ENCODE measurements around the gene CIAO2B.

CIAO2B gene

GRCh38 chr16:66913711-66914110 lies 20.5 kb downstream of the CIAO2B start:
- DNase-seq (ENCODE audit: insufficient read length, low spot score): no peak
- TF ChIP-seq SPI1 (IDR thresholded peaks at IDR 0.05; ENCODE audit: low read depth, low read length) (no peak), POLR2A (IDR thresholded peaks at IDR 0.05; ENCODE audit: low read depth, low read length) (no peak), POLR2AphosphoS5 (IDR thresholded peaks at IDR 0.05; ENCODE audit: low read depth, low read length) (no peak), POU2F2 (IDR thresholded peaks at IDR 0.05; ENCODE audit: low read depth, low read length) (no peak), PAX5 (IDR thresholded peaks at IDR 0.05; ENCODE audit: insufficient read depth, low read length, severe bottlenecking) (no peak), TAF1 (IDR thresholded peaks at IDR 0.05; ENCODE audit: low read depth, low read length) (no peak)
- FAIRE-seq: no peak

DNA sequence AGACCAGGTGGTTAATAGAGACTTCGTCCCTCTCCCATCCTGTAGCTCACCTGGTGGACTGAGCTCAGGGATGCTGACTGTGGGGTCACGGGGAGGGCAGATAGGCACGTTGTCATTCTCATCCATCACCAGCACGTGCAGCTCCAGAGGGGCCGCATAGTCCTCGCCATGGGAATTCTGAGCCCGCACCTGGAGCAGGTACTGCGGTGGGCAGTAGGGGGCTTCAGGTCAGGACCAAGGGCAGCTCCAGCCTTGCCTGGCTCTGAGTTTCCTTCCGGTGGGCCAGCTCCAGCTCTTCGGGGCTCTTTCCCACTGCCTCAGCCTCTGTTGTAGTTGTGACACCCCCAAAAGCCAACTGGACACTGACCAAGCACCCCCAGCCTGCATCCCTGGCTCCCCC lies 21.1 kb downstream of the CIAO2B start:
- DNase-seq (ENCODE audit: insufficient read length, low spot score): no peak
- FAIRE-seq: no peak
- TF ChIP-seq POLR2AphosphoS5 (IDR thresholded peaks at IDR 0.05; ENCODE audit: low read depth, low read length): no peak

DNA sequence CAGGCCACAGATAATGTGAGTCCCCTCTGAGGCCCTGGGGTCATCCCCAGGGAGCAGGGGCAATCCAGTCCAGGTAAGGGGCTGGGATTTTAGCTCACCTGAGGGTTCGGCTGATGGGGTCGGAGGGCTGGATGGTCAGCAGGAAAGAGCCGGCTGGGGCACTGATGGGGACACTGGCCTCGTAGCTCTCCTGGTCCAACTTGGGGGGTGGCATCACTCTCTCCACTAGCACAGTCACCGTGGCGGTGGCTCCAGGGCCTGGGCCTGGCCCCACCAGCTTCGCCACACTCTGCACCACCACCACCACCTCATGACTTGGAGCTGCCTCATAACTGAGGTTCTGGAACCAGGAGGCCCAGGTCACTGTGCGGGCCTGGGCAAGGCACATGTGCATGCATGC lies 22.4 kb downstream of the CIAO2B start:
- no peak for DNase-seq (ENCODE audit: insufficient read length, low spot score)
- FAIRE-seq: no peak
- TF ChIP-seq POLR2AphosphoS5 (IDR thresholded peaks at IDR 0.05; ENCODE audit: low read depth, low read length) (no peak), PAX5 (IDR thresholded peaks at IDR 0.05; ENCODE audit: insufficient read depth, low read length, severe bottlenecking) (no peak), TAF1 (IDR thresholded peaks at IDR 0.05; ENCODE audit: low read depth, low read length) (no peak), POU2F2 (IDR thresholded peaks at IDR 0.05; ENCODE audit: low read depth, low read length) (no peak), SPI1 (IDR thresholded peaks at IDR 0.05; ENCODE audit: low read depth, low read length) (no peak), POLR2A (IDR thresholded peaks at IDR 0.05; ENCODE audit: low read depth, low read length) (no peak)

DNA sequence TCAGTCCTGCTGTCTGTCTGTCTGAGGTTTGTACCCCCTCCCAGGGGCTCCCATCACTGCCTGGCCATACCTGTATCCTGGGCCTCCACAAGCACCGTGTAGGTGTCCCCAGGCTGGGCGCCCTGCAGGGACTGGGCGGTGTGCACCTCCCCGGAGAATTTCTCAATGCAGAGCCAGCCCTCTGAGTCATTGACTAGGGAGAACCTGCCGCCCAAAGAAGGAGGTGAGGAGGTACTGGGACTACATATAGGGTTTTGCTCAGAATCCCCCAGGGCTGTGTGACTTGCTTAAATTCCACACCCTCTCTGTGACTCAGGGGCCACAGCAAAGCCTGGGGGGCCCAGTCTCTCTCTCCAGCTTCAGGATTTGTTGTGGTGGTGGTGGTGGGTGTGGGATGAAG lies 23.1 kb downstream of the CIAO2B start:
- no peak for FAIRE-seq
- no peak for TF ChIP-seq POLR2AphosphoS5 (IDR thresholded peaks at IDR 0.05; ENCODE audit: low read depth, low read length)
- no peak for TF ChIP-seq POLR2A (IDR thresholded peaks at IDR 0.05; ENCODE audit: low read depth, low read length)
- TF ChIP-seq POU2F2 (IDR thresholded peaks at IDR 0.05; ENCODE audit: low read depth, low read length): no peak
- TF ChIP-seq TAF1 (IDR thresholded peaks at IDR 0.05; ENCODE audit: low read depth, low read length): no peak
- no peak for TF ChIP-seq PAX5 (IDR thresholded peaks at IDR 0.05; ENCODE audit: insufficient read depth, low read length, severe bottlenecking)
- no peak for TF ChIP-seq SPI1 (IDR thresholded peaks at IDR 0.05; ENCODE audit: low read depth, low read length)
- DNase-seq (ENCODE audit: insufficient read length, low spot score): no peak

- TF ChIP-seq SPI1 (IDR thresholded peaks at IDR 0.05; ENCODE audit: low read depth, low read length): no peak
- no peak for TF ChIP-seq TAF1 (IDR thresholded peaks at IDR 0.05; ENCODE audit: low read depth, low read length)
- TF ChIP-seq POLR2A (IDR thresholded peaks at IDR 0.05; ENCODE audit: low read depth, low read length): no peak
- no peak for TF ChIP-seq POLR2AphosphoS5 (IDR thresholded peaks at IDR 0.05; ENCODE audit: low read depth, low read length)
- no peak for TF ChIP-seq POU2F2 (IDR thresholded peaks at IDR 0.05; ENCODE audit: low read depth, low read length)
- TF ChIP-seq PAX5 (IDR thresholded peaks at IDR 0.05; ENCODE audit: insufficient read depth, low read length, severe bottlenecking): no peak
- FAIRE-seq (no peak), DNase-seq (ENCODE audit: insufficient read length, low spot score) (no peak)
Observed at GRCh38 chr16:66910175-66910940, 23.8 kb downstream of the CIAO2B start.

DNA sequence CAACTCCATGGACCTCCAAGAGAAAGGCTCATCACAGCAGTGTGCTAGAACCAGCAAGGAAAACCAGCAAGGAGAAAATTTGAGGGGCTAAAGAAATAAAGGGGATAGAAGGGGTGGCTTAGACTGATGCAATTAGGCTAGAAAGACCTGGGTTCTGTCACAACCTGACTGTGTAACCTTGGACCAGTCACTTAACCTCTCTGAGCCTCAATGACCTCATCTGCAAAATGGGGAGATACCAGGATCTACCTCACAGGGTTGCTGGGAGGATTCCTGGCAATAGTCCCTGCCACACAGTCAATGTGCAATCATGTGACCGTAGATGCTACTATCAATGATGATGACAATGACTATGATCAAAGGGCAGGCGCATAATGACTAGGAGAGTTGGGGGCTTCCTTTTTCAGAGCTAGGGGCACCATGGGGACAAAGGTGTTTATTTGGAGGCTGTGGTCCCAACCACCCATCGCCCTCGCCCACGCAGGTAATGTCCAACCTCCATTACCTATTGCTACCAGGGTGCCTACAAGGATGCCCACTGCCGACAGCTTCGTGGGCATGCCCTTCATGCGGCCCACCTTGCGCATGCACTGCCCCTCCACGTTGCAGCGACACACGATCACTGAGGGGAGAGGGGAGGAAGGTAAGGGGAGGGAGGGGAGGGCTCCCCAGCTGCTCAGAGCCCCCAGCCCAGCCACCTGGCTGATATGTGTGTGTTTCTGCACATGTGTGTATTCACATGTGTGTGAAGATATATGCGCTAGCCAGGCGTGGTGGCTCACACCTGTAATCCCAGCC lies 25.2 kb downstream of the CIAO2B start:
- no peak for FAIRE-seq
- TF ChIP-seq POLR2AphosphoS5 (IDR thresholded peaks at IDR 0.05; ENCODE audit: low read depth, low read length): no peak
- no peak for TF ChIP-seq POLR2A (IDR thresholded peaks at IDR 0.05; ENCODE audit: low read depth, low read length)
- no peak for TF ChIP-seq TAF1 (IDR thresholded peaks at IDR 0.05; ENCODE audit: low read depth, low read length)
- no peak for TF ChIP-seq SPI1 (IDR thresholded peaks at IDR 0.05; ENCODE audit: low read depth, low read length)
- TF ChIP-seq POU2F2 (IDR thresholded peaks at IDR 0.05; ENCODE audit: low read depth, low read length): no peak
- no peak for TF ChIP-seq PAX5 (IDR thresholded peaks at IDR 0.05; ENCODE audit: insufficient read depth, low read length, severe bottlenecking)

GRCh38 chr16:66908116-66908515 lies 26.1 kb downstream of the CIAO2B start:
- no peak for FAIRE-seq
- peak; percentile 3 for DNase-seq (ENCODE audit: insufficient read length, low spot score)
- TF ChIP-seq POLR2A (IDR thresholded peaks at IDR 0.05; ENCODE audit: low read depth, low read length): no peak
- no peak for TF ChIP-seq PAX5 (IDR thresholded peaks at IDR 0.05; ENCODE audit: insufficient read depth, low read length, severe bottlenecking)
- TF ChIP-seq TAF1 (IDR thresholded peaks at IDR 0.05; ENCODE audit: low read depth, low read length): no peak
- no peak for TF ChIP-seq SPI1 (IDR thresholded peaks at IDR 0.05; ENCODE audit: low read depth, low read length)
- no peak for TF ChIP-seq POU2F2 (IDR thresholded peaks at IDR 0.05; ENCODE audit: low read depth, low read length)
- no peak for TF ChIP-seq POLR2AphosphoS5 (IDR thresholded peaks at IDR 0.05; ENCODE audit: low read depth, low read length)

More for the DNA sequence above, 25.2 kb downstream of the CIAO2B start:
- DNase-seq (ENCODE audit: insufficient read length, low spot score): peak; percentile 2

DNA sequence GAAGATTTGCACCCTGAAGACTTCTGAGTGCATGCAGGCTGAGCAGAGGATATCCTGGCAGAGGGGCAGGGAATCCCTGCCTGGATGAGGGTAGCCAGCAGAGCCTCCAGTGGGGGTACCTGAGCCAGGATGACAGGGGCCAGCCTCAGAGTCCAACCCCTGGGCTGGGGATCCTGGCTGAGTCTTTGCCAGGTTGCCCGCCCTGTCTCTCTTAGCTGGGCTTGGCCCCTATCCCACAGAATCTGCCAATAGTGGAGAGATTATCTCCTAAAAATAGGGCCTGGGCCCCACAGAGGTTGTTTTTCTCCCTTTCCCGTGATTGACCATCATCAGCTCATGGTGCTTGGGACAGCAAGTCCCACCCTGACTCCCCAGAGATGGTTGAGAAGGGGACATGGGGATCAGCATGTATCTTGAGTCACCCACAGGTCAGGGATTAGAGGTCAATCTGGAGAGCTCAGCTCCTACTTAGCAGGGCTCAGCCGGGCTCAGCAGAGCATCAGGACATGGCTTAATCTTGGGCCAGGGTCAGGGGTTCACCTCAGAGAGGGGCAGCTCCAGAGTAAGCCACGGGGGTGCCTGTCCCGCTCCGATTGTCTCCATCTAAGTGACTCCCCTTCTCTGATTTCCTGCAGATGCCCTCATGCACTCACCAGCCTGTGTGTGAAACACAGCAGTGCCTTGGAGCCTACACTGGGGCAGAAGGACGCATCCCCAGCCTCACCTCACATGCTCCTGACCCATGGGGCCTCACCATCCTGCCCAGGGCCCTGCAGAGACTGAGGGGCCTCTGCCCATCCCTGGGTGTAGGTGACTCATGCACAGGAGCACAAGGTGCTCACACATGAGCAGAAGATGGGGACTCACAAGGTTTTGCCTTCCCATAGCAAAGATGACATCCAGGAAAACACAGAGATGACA lies 27.0 kb downstream of the CIAO2B start:
- no peak for FAIRE-seq
- DNase-seq (ENCODE audit: insufficient read length, low spot score): no peak

More for the DNA sequence above, 27.0 kb downstream of the CIAO2B start:
- TF ChIP-seq POLR2AphosphoS5 (IDR thresholded peaks at IDR 0.05; ENCODE audit: low read depth, low read length) (no peak), PAX5 (IDR thresholded peaks at IDR 0.05; ENCODE audit: insufficient read depth, low read length, severe bottlenecking) (no peak), TAF1 (IDR thresholded peaks at IDR 0.05; ENCODE audit: low read depth, low read length) (no peak), POU2F2 (IDR thresholded peaks at IDR 0.05; ENCODE audit: low read depth, low read length) (no peak), SPI1 (IDR thresholded peaks at IDR 0.05; ENCODE audit: low read depth, low read length) (no peak), POLR2A (IDR thresholded peaks at IDR 0.05; ENCODE audit: low read depth, low read length) (no peak)
